GM12865 (cell line): ENCODE data around the gene WEE1.

Experiments
- DNase-seq: peaks from one replicate; pipeline ENCODE4 v3.0.0; 2010; ENCODE audit warnings: low read depth
- H3K4me3 ChIP-seq: 2 replicates; pipeline ENCODE4 v1.5.1; 2011; ENCODE audit warnings: mild to moderate bottlenecking, low read depth, low read length, control low read depth
- TF ChIP-seq, protein P1 (sequence below): IDR thresholded peaks from 2 replicates; pipeline ENCODE4 v1.5.1; 2011; ENCODE audit warnings: low read length, control low read depth, low read depth, inconsistent platforms; ENCODE audit not compliant: insufficient read depth; ENCODE audit errors: missing control alignments

WEE1 gene

DNA sequence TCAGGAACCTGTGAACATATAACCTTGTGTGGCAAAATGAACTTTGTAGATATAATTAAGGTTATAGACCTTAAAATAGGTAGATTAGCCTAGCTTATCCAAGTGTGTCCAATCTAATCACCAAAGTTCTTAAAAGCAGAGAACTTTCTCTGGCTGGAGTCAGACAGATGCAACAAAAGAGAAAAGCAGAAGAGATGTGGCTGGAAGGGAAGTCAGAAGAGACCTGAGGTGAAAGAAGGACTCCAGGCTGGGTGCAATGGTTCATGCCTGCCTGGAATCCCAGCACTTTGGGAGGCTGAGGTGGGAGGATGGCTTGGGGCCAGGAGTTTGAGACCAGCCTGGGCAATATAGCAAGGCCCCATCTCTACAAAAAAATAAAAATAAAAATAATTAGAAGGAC lies 51.0 kb downstream of the WEE1 start:
- H3K4me3 ChIP-seq = no peak overlapping the region
- DNase-seq = no peak
- TF ChIP-seq, protein P1, sequence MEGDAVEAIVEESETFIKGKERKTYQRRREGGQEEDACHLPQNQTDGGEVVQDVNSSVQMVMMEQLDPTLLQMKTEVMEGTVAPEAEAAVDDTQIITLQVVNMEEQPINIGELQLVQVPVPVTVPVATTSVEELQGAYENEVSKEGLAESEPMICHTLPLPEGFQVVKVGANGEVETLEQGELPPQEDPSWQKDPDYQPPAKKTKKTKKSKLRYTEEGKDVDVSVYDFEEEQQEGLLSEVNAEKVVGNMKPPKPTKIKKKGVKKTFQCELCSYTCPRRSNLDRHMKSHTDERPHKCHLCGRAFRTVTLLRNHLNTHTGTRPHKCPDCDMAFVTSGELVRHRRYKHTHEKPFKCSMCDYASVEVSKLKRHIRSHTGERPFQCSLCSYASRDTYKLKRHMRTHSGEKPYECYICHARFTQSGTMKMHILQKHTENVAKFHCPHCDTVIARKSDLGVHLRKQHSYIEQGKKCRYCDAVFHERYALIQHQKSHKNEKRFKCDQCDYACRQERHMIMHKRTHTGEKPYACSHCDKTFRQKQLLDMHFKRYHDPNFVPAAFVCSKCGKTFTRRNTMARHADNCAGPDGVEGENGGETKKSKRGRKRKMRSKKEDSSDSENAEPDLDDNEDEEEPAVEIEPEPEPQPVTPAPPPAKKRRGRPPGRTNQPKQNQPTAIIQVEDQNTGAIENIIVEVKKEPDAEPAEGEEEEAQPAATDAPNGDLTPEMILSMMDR = no peak

DNA sequence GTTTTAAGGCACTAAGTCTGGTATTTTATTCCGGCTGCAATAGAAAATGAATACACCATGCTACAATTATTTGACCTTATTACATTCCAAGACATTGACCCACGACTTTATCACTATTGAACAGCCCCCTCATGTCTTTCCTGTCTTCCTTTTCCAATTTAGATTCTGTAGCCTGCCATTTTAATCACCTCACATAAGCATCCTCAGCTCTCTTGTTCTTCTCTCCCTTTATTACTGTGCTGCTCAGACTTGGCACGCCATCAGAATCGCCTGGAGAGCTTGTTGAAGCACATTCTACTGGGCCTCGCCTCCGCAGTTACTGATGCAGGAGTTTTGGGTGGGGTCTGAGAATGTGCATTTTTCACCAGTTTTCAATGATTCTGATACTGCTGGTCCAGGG lies 51.7 kb downstream of the WEE1 start:
- no peak for DNase-seq
- TF ChIP-seq, protein P1 = no peak
- H3K4me3 ChIP-seq = no peak overlapping the region

DNA sequence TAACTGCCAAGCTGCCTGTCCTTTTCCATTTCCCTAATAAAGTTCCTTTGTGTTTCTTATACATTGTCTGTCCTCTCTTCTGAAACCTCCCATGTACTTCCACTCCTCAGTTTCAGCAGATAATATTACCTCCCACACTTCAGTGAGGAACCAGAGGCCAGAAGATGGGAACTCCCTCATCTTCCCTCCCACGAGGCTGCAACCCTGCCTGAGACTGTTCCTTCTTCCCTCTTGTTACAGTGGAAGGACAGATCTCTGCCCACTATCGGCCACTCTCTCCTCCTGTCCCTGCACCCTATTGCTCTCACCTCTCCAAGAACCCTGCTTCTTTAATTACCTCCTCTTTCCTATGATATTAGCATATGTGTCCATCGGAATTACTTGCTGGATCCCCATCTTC lies 52.3 kb downstream of the WEE1 start:
- DNase-seq = no peak
- H3K4me3 ChIP-seq = no peak overlapping the region
- TF ChIP-seq, protein P1 = no peak

DNA sequence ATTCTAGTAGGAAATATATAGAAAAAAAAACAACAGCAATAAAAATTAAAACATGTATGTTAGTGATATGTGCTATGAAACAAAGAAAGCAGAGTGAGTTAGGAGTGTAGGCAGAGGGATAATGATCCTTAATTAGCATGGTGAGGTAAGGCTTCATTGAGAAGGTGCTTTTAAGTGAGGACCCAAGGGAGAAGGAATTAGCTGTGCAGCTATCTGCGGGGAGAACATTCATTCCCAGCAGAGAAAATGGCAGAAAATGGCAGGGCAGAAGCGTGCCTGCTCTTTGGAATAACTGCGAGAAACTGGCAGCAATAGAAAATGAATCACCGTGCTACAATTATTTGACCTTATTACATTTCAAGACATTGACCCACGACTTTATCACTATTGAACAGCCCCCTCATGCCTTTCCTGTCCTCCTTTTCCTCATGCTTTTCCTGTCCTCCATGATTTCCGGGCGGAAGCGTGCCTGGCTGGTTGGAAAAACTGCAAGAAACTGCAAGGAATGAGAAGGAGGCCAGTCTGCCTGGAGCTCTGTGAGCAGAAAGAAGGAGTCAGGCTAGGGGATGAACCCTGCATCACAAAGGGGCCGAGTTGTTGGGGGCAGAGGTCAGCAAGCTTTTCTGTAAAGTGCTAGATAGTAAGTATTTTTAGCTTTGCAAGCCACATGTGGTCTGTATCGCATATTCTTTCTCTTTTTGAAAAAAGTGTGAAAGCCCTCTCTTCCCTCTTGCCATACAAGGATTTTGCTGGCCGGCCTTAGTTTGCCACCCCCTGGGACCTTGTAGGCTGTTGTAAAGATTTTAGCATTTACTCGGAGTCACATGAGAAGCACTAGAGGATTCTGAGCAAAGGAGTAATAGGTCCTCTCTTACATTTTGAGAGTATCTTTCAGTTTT lies 53.3 kb downstream of the WEE1 start:
- no peak overlapping the region for H3K4me3 ChIP-seq
- TF ChIP-seq, protein P1 = no peak
- peak; percentile 27 for DNase-seq

DNA sequence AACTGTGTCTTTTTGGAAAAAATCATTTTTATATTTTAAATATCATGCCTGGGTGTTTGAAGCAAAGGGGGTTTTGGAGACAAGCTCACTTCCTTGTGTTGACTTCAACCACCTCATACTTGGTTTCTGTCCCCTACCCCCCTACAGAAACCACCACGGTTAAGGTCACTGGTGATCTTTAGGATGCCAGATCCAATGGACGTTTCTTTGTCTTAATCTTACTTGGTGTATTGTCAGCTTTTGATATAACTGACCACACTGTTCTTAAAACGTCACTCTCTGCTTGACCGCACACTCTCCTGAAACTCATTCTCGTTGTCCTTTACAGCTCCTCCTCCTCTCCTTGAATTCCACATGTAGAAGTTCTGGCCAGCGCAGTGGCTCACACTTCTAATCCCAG lies 55.6 kb downstream of the WEE1 start:
- no peak overlapping the region for H3K4me3 ChIP-seq
- TF ChIP-seq, protein P1 = no peak
- peak; percentile 72 for DNase-seq

DNA sequence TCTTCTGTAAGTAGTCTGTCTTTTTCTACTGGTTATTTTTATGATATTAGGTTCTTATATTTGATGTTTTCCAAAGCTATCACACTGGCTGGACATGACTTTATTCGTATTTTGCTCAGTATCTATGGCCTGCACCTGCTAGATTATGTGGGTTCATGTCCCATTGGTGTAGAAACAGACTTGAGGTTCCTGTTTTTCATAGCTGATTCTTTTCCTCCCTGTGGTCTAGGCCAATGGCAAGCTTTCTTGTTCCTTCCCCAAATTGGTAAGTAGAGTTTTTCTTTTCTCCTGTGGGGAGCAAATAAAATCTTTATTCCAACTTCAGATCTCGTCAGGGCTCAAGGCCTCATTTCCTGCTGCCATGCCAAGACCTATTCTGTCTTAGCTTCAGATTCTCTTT lies 60.2 kb downstream of the WEE1 start:
- DNase-seq = no peak
- TF ChIP-seq, protein P1 = no peak
- no peak overlapping the region for H3K4me3 ChIP-seq

DNA sequence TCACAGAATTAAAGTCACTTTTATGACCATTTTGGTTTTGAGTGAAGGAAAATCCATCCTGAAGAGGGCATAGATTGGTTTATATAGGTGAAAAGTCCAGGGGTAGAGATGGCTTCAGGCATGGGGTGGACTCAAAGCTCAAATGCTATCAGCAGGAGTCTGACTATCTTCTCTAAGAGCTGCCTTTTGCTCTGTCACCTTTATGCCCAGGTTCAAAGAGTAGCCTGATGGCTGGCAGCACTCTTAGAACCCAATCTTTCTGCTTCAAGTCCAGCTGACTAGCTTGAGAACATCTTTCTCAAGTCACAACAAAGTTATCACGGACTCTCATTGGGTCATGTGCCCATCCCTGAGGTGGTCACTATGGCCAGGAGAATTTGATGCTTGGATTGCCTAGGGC lies 63.2 kb downstream of the WEE1 start:
- no peak for DNase-seq
- H3K4me3 ChIP-seq = no peak overlapping the region
- TF ChIP-seq, protein P1 = no peak
